D341Med (cell line): ENCODE results near the gene FHIT.
"Not testable (repeated sequence)": the region's sequence is repeated elsewhere in the genome, so short reads cannot be mapped to it uniquely, and the experiment has no call there.

Experiments used
- DNase-seq: peaks from one replicate; pipeline ENCODE4 v3.0.0; 2012; ENCODE audit warnings: low spot score

Gene FHIT

GRCh38 chr3:61226166-61226686 lies 25.0 kb downstream of the FHIT start:
- DNase-seq: no peak

GRCh38 chr3:61224823-61225222 lies 26.4 kb downstream of the FHIT start:
- no peak for DNase-seq

GRCh38 chr3:61223451-61223850 lies 27.8 kb downstream of the FHIT start:
- DNase-seq: no peak

GRCh38 chr3:61222467-61222866 lies 28.8 kb downstream of the FHIT start:
- DNase-seq: no peak

- no peak for DNase-seq
Observed at GRCh38 chr3:61221759-61222362, 29.4 kb downstream of the FHIT start.

GRCh38 chr3:61218504-61218903 lies 32.7 kb downstream of the FHIT start:
- DNase-seq: no peak

- DNase-seq: not testable (repeated sequence)
Observed at GRCh38 chr3:61216171-61216570, 35.1 kb downstream of the FHIT start.

GRCh38 chr3:61202086-61202485 lies 49.2 kb downstream of the FHIT start:
- no peak for DNase-seq

GRCh38 chr3:61201071-61201470 lies 50.2 kb downstream of the FHIT start:
- no peak for DNase-seq

- DNase-seq: no peak
Observed at GRCh38 chr3:61200270-61200669, 51.0 kb downstream of the FHIT start.

- DNase-seq: no peak
Observed at GRCh38 chr3:61199843-61200242, 51.4 kb downstream of the FHIT start.

GRCh38 chr3:61194892-61195538 lies 56.2 kb downstream of the FHIT start:
- no peak for DNase-seq

- no peak for DNase-seq
Observed at GRCh38 chr3:61192222-61192621, 59.0 kb downstream of the FHIT start.

GRCh38 chr3:61190205-61190604 lies 61.0 kb downstream of the FHIT start:
- DNase-seq: not testable (repeated sequence)

- no peak for DNase-seq
Observed at GRCh38 chr3:61186030-61186429, 65.2 kb downstream of the FHIT start.

- no peak for DNase-seq
Observed at GRCh38 chr3:61184956-61185355, 66.3 kb downstream of the FHIT start.

- no peak for DNase-seq
Observed at GRCh38 chr3:61182662-61183061, 68.6 kb downstream of the FHIT start.

- no peak for DNase-seq
Observed at GRCh38 chr3:61181874-61182273, 69.4 kb downstream of the FHIT start.

GRCh38 chr3:61180206-61180605 lies 71.0 kb downstream of the FHIT start:
- no peak for DNase-seq

GRCh38 chr3:61178167-61178566 lies 73.1 kb downstream of the FHIT start:
- no peak for DNase-seq

GRCh38 chr3:61177450-61177849 lies 73.8 kb downstream of the FHIT start:
- DNase-seq: no peak

GRCh38 chr3:61173676-61174075 lies 77.6 kb downstream of the FHIT start:
- DNase-seq: no peak

- no peak for DNase-seq
Observed at GRCh38 chr3:61172684-61173083, 78.6 kb downstream of the FHIT start.

- DNase-seq: no peak
Observed at GRCh38 chr3:61172203-61172602, 79.0 kb downstream of the FHIT start.
